HG02970 (cell line): Measurements from ENCODE around the gene POLDIP2.

Source experiments
- ATAC-seq: cut with Tn5 transposase; IDR thresholded peaks from one replicate; pipeline ENCODE4 v1.9.1; 2021; ENCODE audit warnings: mild to moderate bottlenecking, moderate library complexity, moderate number of reproducible peaks; ENCODE audit not compliant: unreplicated experiment, low FRiP score

The POLDIP2 gene

GRCh38 chr17:28357061-28357900 lies at the start of gene POLDIP2:
TSS of gene POLDIP2 (minus strand) at chr17:28357527. CDS start at chr17:28357448, 79 bp downstream.
- ATAC-seq = peak; percentile 98

- ATAC-seq = no peak
Observed at GRCh38 chr17:28406473-28406814, 49.1 kb upstream of the POLDIP2 start.

GRCh38 chr17:28405632-28406472 lies 48.5 kb upstream of the POLDIP2 start, which contains the start of gene SLC46A1:
TSS of gene SLC46A1 (minus strand) at chr17:28406212. CDS start at chr17:28406114, 98 bp downstream.
- no peak for ATAC-seq

GRCh38 chr17:28404812-28405570 lies 47.7 kb upstream of the POLDIP2 start:
- no peak for ATAC-seq

- no peak for ATAC-seq
Observed at GRCh38 chr17:28404461-28404811, 47.1 kb upstream of the POLDIP2 start.

- no peak for ATAC-seq
Observed at GRCh38 chr17:28404007-28404406, 46.7 kb upstream of the POLDIP2 start.

- ATAC-seq = no peak
Observed at GRCh38 chr17:28402844-28403243, 45.5 kb upstream of the POLDIP2 start.

GRCh38 chr17:28402224-28402630 lies 44.9 kb upstream of the POLDIP2 start:
- no peak for ATAC-seq

- no peak for ATAC-seq
Observed at GRCh38 chr17:28399808-28400207, 42.5 kb upstream of the POLDIP2 start.

- ATAC-seq = no peak
Observed at GRCh38 chr17:28398280-28398981, 41.1 kb upstream of the POLDIP2 start.

GRCh38 chr17:28397687-28398279 lies 40.5 kb upstream of the POLDIP2 start:
- ATAC-seq = no peak

GRCh38 chr17:28397275-28397674 lies 39.9 kb upstream of the POLDIP2 start:
- no peak for ATAC-seq

- no peak for ATAC-seq
Observed at GRCh38 chr17:28396635-28397239, 39.4 kb upstream of the POLDIP2 start.

- no peak for ATAC-seq
Observed at GRCh38 chr17:28395968-28396367, 38.6 kb upstream of the POLDIP2 start.

GRCh38 chr17:28395426-28395825 lies 38.1 kb upstream of the POLDIP2 start:
- no peak for ATAC-seq

GRCh38 chr17:28394337-28395116 lies 37.2 kb upstream of the POLDIP2 start:
- no peak for ATAC-seq

- no peak for ATAC-seq
Observed at GRCh38 chr17:28392491-28392890, 35.2 kb upstream of the POLDIP2 start.

- no peak for ATAC-seq
Observed at GRCh38 chr17:28391401-28391800, 34.1 kb upstream of the POLDIP2 start.

- no peak for ATAC-seq
Observed at GRCh38 chr17:28390984-28391383, 33.7 kb upstream of the POLDIP2 start.
